RWPE2 (cell line): ENCODE measurements around the gene B4GALT6.

Experiments used
- ATAC-seq: fragments of 200-7000 bp; cut with Tn5 transposase; 3 replicates; pipeline ENCODE4 v1.9.1; 2021; ENCODE audit warnings: low read depth
- DNase-seq: peaks from one replicate; pipeline ENCODE4 v3.0.0-alpha.2; 2020; ENCODE audit warnings: low spot score
- H3K27ac ChIP-seq: fragments of 450-650 bp; 2 replicates; pipeline ENCODE4 v1.5.1; 2017; ENCODE audit warnings: mild to moderate bottlenecking; ENCODE audit not compliant: poor library complexity, severe bottlenecking
- H3K27me3 ChIP-seq: fragments of 250-450 bp; sonication (Bioruptor Pico); 2 replicates; pipeline ENCODE4 v1.5.1; 2021; ENCODE audit warnings: mild to moderate bottlenecking, moderate library complexity; ENCODE audit not compliant: insufficient read depth, poor library complexity, severe bottlenecking
- H3K36me3 ChIP-seq: fragments of 250-450 bp; sonication (Bioruptor Pico); 2 replicates; pipeline ENCODE4 v1.5.1; 2020; ENCODE audit warnings: low read depth, mild to moderate bottlenecking, moderate library complexity
- H3K4me1 ChIP-seq: fragments of 250-450 bp; sonication (Bioruptor Pico); 2 replicates; pipeline ENCODE4 v1.5.1; 2021; ENCODE audit warnings: mild to moderate bottlenecking, moderate library complexity; ENCODE audit not compliant: insufficient read depth, poor library complexity, severe bottlenecking
- H3K4me3 ChIP-seq: fragments of 250-450 bp; sonication (Bioruptor Pico); 2 replicates; pipeline ENCODE4 v1.5.1; 2021; ENCODE audit warnings: mild to moderate bottlenecking, moderate library complexity; ENCODE audit not compliant: severe bottlenecking
- H3K9me3 ChIP-seq: fragments of 250-450 bp; sonication (Bioruptor Pico); 2 replicates; pipeline ENCODE4 v1.5.1; 2021; ENCODE audit warnings: mild to moderate bottlenecking, moderate library complexity; ENCODE audit not compliant: severe bottlenecking
- TF ChIP-seq, protein P1 (sequence below): fragments of 450-650 bp; IDR thresholded peaks from one replicate; pipeline ENCODE4 v1.5.1; 2017; ENCODE audit warnings: mild to moderate bottlenecking, moderate library complexity; ENCODE audit not compliant: poor library complexity, severe bottlenecking

The B4GALT6 gene

DNA sequence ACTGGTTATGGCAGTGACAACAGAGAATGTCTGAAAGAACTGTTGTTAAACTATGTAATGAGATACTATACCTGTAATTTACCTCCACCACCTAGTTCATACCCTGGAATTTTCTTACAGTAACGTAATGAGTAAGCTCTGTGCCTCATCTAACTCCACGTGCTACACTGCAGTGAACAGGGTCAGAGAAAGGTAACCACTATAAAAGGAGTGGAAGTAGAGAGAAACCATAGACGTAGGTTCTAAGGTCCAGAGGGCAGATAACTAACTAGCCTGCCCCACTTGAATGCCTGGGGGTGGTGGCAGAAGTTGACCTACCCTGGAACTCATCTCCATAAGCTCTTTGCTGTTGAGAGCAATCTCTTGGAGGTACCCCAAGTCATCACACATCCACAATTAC, 32.0 kb upstream of the B4GALT6 start:
- Histone ChIP-seq H3K36me3 (no peaks in the 10 kb centered on the region), H3K4me3 (no peak overlapping the region), H3K27me3 (no peaks in the 10 kb centered on the region), H3K4me1 (no peaks in the 10 kb centered on the region), H3K27ac (no peak overlapping the region), H3K9me3 (no peaks in the 10 kb centered on the region)
- TF ChIP-seq, protein P1, sequence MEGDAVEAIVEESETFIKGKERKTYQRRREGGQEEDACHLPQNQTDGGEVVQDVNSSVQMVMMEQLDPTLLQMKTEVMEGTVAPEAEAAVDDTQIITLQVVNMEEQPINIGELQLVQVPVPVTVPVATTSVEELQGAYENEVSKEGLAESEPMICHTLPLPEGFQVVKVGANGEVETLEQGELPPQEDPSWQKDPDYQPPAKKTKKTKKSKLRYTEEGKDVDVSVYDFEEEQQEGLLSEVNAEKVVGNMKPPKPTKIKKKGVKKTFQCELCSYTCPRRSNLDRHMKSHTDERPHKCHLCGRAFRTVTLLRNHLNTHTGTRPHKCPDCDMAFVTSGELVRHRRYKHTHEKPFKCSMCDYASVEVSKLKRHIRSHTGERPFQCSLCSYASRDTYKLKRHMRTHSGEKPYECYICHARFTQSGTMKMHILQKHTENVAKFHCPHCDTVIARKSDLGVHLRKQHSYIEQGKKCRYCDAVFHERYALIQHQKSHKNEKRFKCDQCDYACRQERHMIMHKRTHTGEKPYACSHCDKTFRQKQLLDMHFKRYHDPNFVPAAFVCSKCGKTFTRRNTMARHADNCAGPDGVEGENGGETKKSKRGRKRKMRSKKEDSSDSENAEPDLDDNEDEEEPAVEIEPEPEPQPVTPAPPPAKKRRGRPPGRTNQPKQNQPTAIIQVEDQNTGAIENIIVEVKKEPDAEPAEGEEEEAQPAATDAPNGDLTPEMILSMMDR, result no peak
- DNase-seq (no peak), ATAC-seq (no peak)

DNA sequence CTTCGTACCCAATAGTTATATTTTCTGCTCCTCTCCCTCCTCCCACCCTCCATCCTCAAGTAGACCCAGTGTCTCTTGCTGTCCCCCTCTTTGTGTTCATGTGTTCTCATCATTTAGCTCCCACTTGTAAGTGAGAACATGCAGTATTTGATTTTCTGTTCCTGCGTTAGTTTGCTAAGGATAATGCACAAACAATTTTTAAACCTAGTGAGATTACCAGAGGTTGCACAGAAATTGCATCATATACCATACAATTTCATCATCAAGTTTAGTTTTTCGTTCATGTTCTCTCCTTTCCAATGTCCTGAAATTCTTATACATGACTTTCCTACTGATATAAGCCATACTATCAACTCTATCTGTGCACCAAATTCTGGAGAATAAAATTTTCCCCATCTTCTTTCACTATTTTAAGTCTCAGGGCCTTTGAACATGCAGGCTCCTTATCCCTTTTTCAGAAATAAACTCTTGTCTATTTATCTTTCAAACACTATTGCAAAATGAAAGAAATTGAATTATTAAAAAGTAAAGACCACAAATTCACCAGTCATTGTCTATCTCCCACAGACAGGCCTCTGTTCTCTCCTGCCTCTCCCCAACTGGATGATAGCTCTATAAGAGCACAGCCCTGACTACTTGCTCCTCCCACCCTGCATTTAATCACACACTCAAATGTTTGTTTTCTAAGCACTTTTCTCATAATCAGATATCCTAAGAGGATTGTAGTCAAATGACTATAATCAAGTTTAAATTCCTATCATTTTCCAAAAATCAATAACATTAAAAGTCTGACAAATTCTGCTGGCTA, 27.2 kb upstream of the B4GALT6 start:
- Histone ChIP-seq H3K27me3 (no peaks in the 10 kb centered on the region), H3K36me3 (no peaks in the 10 kb centered on the region), H3K27ac (no peak overlapping the region), H3K9me3 (no peaks in the 10 kb centered on the region), H3K4me3 (no peak overlapping the region), H3K4me1 (no peaks in the 10 kb centered on the region)
- ATAC-seq, result no peak
- no peak for DNase-seq
- TF ChIP-seq, protein P1, result no peak

DNA sequence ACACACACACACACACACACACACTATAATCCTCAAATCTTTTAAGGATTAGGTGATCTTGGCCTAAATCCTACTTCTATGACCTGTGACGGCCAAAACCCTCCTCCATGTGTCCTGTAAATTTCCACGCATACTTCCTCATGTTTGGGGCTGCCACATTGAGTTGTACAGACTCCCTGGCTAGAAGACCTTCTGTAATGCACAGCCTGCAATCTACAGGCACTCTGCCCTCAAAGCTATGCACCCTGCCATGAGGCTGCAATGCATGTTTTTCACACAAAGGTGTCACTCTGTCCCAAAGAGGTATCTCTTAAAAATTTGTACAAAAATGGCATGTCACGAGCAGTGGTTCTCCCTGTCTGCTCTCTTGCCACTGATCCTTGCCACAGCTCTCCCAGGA, 26.4 kb upstream of the B4GALT6 start:
- Histone ChIP-seq H3K27me3 (no peaks in the 10 kb centered on the region), H3K36me3 (no peaks in the 10 kb centered on the region), H3K4me3 (no peak overlapping the region), H3K9me3 (no peaks in the 10 kb centered on the region), H3K27ac (no peak overlapping the region), H3K4me1 (no peaks in the 10 kb centered on the region)
- TF ChIP-seq, protein P1, result no peak
- DNase-seq (no peak), ATAC-seq (no peak)

DNA sequence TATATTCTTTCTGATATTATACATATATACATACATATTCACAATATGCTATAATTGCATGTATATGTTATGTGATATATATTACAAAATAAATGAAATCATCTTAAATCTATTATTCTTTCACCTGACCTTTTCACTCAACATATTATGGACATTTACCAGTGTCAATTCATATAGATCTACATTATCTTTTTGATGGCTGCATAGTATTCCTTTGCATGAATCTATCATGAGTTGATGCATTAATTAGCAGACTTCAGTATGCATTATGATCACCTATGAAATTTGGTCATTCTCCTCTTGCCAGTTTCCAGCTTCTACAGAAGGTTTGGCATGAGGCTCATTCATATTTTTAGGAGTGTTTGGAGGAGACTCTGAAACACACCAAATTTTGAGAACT, 23.4 kb upstream of the B4GALT6 start:
- no peak for ATAC-seq
- H3K9me3 ChIP-seq, result no peaks in the 10 kb centered on the region
- no peaks in the 10 kb centered on the region for H3K36me3 ChIP-seq
- no peak for DNase-seq
- no peak overlapping the region for H3K4me3 ChIP-seq
- TF ChIP-seq, protein P1, result no peak
- H3K4me1 ChIP-seq, result no peaks in the 10 kb centered on the region
- H3K27ac ChIP-seq, result no peak overlapping the region
- H3K27me3 ChIP-seq, result no peaks in the 10 kb centered on the region

DNA sequence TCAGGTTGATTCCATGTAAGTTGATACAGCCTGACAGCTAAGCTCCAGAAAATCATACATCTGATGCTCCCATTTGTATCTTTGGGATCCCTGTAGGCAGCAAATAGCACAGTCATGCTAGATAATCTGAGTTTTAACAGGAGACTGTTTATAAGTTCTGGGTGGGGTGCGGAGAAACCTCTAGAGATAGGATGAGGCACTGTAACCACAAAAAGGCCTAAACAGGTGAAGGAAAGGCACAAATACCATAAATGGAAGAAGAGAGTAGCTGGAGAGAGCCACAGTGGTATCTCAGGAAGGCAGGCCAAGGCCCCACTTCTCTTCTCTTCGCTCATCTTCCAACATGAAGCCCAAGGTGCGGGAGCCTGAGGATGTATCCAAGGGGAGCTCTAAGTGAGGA, 18.1 kb upstream of the B4GALT6 start:
- Histone ChIP-seq H3K9me3 (no peaks in the 10 kb centered on the region), H3K4me3 (no peak overlapping the region), H3K36me3 (no peaks in the 10 kb centered on the region), H3K4me1 (no peaks in the 10 kb centered on the region), H3K27me3 (no peaks in the 10 kb centered on the region), H3K27ac (no peak overlapping the region)
- no peak for ATAC-seq
- TF ChIP-seq, protein P1, result no peak
- no peak for DNase-seq
